Muscle of leg (tissue), 11 donors: ENCODE data around the gene ACTL8. TPM values are rescaled to one million over a fixed set of nuclear protein-coding genes. Genes with fewer than 3 reads are reported as not detected.
"Not testable (repeated sequence)": the region's sequence is repeated elsewhere in the genome, so short reads cannot be mapped to it uniquely, and the experiment has no call there.

Experiments used
- DNase-seq: peaks from one replicate; pipeline ENCODE4 v3.0.0; 2013
- H3K27ac ChIP-seq: one replicate; pipeline ENCODE4 v1.5.1; 2013; ENCODE audit warnings: mild to moderate bottlenecking, low read length, control low read depth
- H3K27me3 ChIP-seq: one replicate; pipeline ENCODE4 v1.6.1; 2013; ENCODE audit warnings: low read length; ENCODE audit not compliant: control insufficient read depth, insufficient read depth
- H3K36me3 ChIP-seq: one replicate; pipeline ENCODE4 v1.6.1; 2013; ENCODE audit warnings: low read length; ENCODE audit not compliant: control insufficient read depth, insufficient read depth
- H3K4me1 ChIP-seq: one replicate; pipeline ENCODE4 v1.6.1; 2013; ENCODE audit warnings: low read length; ENCODE audit not compliant: control insufficient read depth, insufficient read depth
- H3K4me3 ChIP-seq: one replicate; pipeline ENCODE4 v1.5.1; 2013; ENCODE audit warnings: low read length, control low read depth
- H3K9me3 ChIP-seq: replicated peaks from 2 replicates; pipeline ENCODE4 v1.6.1; 2013; ENCODE audit warnings: low read depth, low read length; ENCODE audit not compliant: control insufficient read depth
- WGBS: methylation state at CpG from one replicate; pipeline ENCODE4 v1.1.5; 2013; ENCODE audit warnings: missing lambda C conversion rate; ENCODE audit not compliant: insufficient coverage; 5-methylcytosine and 5-hydroxymethylcytosine counted together
- polyA plus RNA-seq, 8 donors: library from polyadenylated mRNA; unstranded; fragments of 120-200 nt; gene quantifications; one replicate each; pipeline versions ENCODE4 v1.2.1 to v1.2.3, GENCODE V29; 2013; ENCODE audit warnings: inconsistent platforms in 1 of 8, low replicate concordance in 1 of 8; ENCODE audit not compliant: insufficient read length in 8 of 8, insufficient read depth in 1 of 8
- total RNA-seq: library from RNA; stranded (reverse); fragments of 120-200 nt; gene quantifications from one replicate; pipeline ENCODE4 v1.2.4, GENCODE V29; 2013

ACTL8 gene
- total and polyA plus RNA-seq, 9 donors = not detected

DNA sequence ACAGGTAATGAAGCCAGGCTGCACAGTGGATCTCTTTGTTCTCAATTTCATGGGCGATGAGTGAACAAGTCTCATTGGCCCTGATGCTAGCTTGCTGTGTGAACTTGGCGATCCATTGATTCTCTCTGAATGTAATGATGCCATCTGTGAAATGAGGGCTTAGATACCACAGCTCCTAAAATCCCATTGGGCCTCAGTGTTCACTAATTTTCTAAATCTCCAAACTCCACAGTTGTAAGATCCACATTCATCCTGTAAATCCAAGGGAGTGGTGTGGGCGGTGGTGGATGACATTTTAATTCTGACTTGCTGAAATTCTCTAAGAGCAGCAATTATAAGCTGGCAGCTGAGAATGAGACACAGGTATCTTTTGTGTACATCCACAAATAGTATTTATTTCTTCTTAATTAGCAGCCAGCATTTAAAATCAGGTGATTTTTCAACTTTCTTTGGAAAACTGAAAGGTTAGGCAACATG is 9.6 kb upstream of the ACTL8 start:
- H3K27me3 ChIP-seq = peaks cover 2% of the 10 kb centered on the region
- H3K4me1 ChIP-seq = peaks cover 18% of the 10 kb centered on the region
- no peak overlapping the region for H3K4me3 ChIP-seq
- no peak for DNase-seq
- H3K36me3 ChIP-seq = no peaks in the 10 kb centered on the region
- H3K27ac ChIP-seq = no peak overlapping the region
- 100% methylated on average over 1 of the region's 3 CpGs for WGBS
- no peaks in the 10 kb centered on the region for H3K9me3 ChIP-seq

DNA sequence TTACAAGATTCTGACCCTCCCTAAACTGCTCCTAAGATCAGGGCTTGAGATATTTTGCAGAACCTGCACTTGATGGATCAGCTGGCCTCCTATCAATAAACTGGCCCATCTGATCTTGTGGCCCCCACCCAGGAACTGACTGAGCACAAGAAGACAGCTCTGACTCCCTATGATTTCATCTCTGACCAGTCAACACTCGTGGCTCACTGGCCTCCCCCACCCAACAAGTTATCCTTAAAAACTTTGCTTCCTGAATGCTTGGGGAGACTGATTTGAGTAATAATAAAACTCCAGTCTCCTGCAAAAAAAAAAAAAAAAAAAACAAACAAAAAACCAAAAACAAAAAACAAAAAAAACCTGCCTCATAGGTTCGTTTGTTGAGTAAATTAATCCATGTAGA is 8.9 kb upstream of the ACTL8 start:
- not testable (repeated sequence) for H3K27me3 ChIP-seq, H3K9me3 ChIP-seq, H3K27ac ChIP-seq, H3K36me3 ChIP-seq, DNase-seq, H3K4me3 ChIP-seq
- WGBS = no CpG with 5 or more reads among the region's 2 CpGs
- H3K4me1 ChIP-seq = peaks cover 21% of the 10 kb centered on the region

DNA sequence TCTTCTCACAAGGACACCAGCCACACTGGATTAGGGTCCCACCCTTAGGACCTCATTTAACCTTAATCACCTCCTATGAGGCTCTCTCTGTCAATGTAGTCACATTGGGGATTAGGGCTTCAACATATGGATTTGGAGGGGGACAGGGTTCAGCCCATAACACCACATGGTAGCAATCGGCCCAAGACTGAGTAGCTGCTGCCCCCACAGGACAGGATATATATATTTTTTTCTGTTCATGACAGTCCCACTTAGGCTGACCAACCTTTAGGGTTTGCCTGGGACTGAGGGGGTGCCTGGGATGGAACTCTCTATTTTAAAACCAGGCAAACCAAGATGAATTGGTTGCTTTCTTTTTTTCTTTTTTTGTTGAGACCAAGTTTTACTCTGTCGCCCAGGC is 8.2 kb upstream of the ACTL8 start:
- no peaks in the 10 kb centered on the region for H3K27me3 ChIP-seq
- H3K36me3 ChIP-seq = no peaks in the 10 kb centered on the region
- WGBS = no CpG with 5 or more reads among the region's 2 CpGs
- H3K4me1 ChIP-seq = peaks cover 18% of the 10 kb centered on the region
- H3K9me3 ChIP-seq = no peaks in the 10 kb centered on the region
- H3K4me3 ChIP-seq = no peak overlapping the region
- DNase-seq = no peak
- no peak overlapping the region for H3K27ac ChIP-seq

DNA sequence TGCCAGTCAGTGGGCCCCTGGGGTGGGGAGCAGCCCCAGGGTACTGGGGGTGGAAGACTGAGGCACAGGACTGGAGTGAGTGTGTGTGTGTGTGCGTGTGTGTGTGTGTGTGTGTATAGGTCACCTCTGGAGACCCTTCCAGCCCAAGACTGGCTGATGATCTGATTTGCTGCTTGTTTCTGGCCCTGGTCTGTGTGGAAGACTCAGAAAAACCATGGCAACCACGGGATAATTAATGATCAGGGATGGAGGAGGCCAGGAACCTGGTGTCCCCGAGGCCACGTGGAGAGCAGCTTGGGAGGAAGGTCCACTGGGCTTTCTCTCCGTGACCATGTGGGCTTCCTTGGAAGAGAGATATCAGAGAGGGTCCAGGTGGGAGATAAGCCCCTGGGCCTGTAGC is 4.8 kb upstream of the ACTL8 start:
- Histone ChIP-seq H3K27me3 (no peaks in the 10 kb centered on the region), H3K4me1 (peaks cover 4% of the 10 kb centered on the region), H3K27ac (no peak overlapping the region), H3K9me3 (peaks cover 11% of the 10 kb centered on the region), H3K4me3 (no peak overlapping the region), H3K36me3 (no peaks in the 10 kb centered on the region)
- 71% methylated on average over 5 of the region's 5 CpGs for WGBS
- DNase-seq = no peak

DNA sequence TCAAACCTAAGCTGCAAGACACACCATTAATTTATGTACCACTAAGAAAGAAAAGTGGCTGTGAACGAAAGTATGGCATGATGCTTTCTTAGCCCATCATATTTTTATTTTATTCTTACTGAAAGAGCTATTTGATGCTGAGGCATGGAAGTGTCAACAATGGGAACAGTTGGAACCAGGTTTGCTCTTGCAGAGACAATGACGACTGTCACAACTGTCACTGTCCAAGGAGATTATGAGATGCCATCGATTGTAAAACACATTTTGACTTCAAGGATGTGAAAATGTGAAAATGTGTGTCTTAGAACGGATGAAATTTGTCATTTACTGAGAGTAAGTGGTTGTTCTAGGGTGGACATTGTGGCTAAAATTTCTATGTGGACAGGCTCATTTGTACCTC is 2.8 kb upstream of the ACTL8 start:
- H3K4me3 ChIP-seq = no peak overlapping the region
- no peak overlapping the region for H3K27ac ChIP-seq
- no peaks in the 10 kb centered on the region for H3K36me3 ChIP-seq
- no peak for DNase-seq
- H3K27me3 ChIP-seq = no peaks in the 10 kb centered on the region
- peaks cover 4% of the 10 kb centered on the region for H3K4me1 ChIP-seq
- 72% methylated on average over 2 of the region's 4 CpGs for WGBS
- peaks cover 19% of the 10 kb centered on the region for H3K9me3 ChIP-seq

DNA sequence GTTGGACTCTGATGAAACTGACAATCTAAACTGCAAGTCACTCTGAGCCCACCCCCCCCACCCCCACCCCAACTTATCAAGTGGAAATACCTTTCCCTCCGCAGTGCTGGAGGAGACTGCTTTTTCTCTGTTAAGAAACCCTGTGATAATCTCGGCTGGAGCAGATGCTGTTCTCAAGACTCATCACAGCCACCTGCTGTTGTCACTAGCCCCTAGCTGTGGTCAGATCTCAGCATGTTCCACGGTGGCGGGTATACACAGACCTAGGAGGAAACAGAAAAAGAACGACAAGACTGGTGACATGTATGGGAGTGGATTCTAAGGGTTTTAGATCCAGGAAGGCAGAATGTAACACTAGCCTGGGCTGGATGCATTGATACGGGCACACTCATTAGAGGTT is 2.3 kb downstream of the ACTL8 start:
- no peaks in the 10 kb centered on the region for H3K4me1 ChIP-seq
- H3K4me3 ChIP-seq = no peak overlapping the region
- no peaks in the 10 kb centered on the region for H3K36me3 ChIP-seq
- no peaks in the 10 kb centered on the region for H3K27me3 ChIP-seq
- 46% methylated on average over 5 of the region's 6 CpGs for WGBS
- no peak overlapping the region for H3K27ac ChIP-seq
- peak; percentile 32 for DNase-seq
- peaks cover 30% of the 10 kb centered on the region for H3K9me3 ChIP-seq

DNA sequence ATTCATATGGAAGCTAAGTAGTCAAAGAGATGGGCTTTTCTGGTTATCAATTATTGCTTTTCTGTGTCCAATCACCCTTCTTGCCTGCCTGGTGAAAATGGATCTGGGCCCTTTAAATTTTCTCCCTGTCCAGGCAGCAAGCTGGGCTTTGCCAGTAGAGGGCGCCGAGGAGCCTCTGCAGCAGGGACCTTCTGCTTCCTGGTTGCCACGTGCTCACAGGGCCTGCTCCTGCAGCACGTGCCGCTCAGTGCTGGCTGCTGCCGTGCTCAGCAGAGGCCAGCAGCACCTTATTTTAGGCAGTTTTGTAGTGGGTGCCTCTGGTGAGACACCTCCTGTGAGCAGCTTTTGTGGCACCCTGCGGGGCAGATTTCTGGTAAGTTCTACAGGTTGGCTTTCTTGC is 4.0 kb downstream of the ACTL8 start:
- Histone ChIP-seq H3K36me3 (no peaks in the 10 kb centered on the region), H3K27me3 (no peaks in the 10 kb centered on the region), H3K4me1 (no peaks in the 10 kb centered on the region), H3K27ac (no peak overlapping the region), H3K4me3 (no peak overlapping the region), H3K9me3 (peaks cover 30% of the 10 kb centered on the region)
- 37% methylated on average over 2 of the region's 7 CpGs for WGBS
- DNase-seq = no peak

DNA sequence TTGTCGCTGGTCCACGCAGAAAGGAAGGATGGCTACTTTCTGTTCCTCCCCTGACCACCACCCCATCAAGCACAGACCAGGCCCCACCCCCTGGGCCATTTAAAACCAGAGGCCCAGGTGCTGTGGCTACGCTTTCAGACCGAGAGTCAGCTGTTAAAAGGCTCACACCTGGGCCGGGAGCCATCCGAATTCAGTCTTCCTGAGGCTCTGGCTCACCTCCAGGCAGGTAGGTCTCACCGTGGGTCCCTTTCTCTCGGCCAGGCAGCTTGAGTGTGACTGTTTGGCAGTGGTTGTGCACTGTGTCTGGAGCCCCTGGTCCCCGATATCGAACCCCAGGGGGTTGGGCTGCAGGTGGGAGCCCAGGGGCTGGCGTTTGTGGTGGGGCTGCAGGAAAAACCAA is 7.2 kb downstream of the ACTL8 start:
- H3K9me3 ChIP-seq = peaks cover 11% of the 10 kb centered on the region
- WGBS = 65% methylated on average over 11 of the region's 11 CpGs
- no peaks in the 10 kb centered on the region for H3K36me3 ChIP-seq
- H3K27ac ChIP-seq = no peak overlapping the region
- H3K4me1 ChIP-seq = peaks cover 2% of the 10 kb centered on the region
- no peak for DNase-seq
- H3K27me3 ChIP-seq = no peaks in the 10 kb centered on the region
- no peak overlapping the region for H3K4me3 ChIP-seq

DNA sequence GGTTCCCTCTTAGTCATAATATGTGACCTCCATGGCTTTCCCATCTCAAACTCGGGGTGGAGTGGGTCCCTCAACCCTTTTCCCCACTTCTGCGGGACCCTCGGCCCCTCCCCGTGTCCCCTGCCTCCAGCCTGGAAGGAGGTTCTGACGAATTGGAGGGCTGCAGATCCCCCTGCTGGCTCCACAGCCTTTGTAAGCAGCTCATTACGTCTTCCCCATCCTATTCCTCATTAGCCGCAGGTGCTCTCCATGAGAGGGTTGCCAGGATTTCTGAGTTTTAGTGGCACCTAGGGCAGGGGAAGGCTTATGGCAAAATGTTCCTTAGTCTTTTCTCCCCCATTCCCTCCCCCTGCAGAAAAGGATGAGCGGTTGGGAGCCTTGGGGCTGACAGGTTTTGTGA is 8.3 kb downstream of the ACTL8 start:
- Histone ChIP-seq H3K9me3 (peaks cover 11% of the 10 kb centered on the region), H3K36me3 (no peaks in the 10 kb centered on the region), H3K4me3 (no peak overlapping the region), H3K27ac (no peak overlapping the region), H3K4me1 (peaks cover 2% of the 10 kb centered on the region), H3K27me3 (no peaks in the 10 kb centered on the region)
- WGBS = 80% methylated on average over 1 of the region's 8 CpGs
- DNase-seq = no peak

DNA sequence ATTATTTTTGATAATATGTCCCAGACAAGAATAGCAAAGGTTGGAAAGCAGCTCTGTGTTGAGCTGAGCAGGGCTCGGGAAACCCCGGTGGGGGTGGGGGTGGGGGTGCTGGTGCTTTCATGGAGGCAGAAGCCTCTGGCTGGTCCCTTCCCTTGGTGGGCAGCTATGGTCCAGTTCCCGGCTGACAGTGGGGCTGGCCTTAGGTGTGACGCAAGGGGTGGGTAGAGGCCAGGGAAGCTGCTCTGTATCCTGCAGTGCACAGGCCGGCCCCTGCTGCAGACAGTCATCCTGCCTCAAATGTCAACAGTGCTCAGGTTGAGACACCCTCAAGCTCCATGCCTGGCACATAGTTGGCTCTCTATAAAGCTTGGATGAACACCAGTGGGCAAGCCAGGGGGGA is 8.9 kb downstream of the ACTL8 start:
- DNase-seq = no peak
- H3K27ac ChIP-seq = no peak overlapping the region
- peaks cover 2% of the 10 kb centered on the region for H3K27me3 ChIP-seq
- H3K4me3 ChIP-seq = no peak overlapping the region
- H3K36me3 ChIP-seq = no peaks in the 10 kb centered on the region
- H3K9me3 ChIP-seq = peaks cover 7% of the 10 kb centered on the region
- H3K4me1 ChIP-seq = peaks cover 2% of the 10 kb centered on the region
- 79% methylated on average over 5 of the region's 5 CpGs for WGBS

DNA sequence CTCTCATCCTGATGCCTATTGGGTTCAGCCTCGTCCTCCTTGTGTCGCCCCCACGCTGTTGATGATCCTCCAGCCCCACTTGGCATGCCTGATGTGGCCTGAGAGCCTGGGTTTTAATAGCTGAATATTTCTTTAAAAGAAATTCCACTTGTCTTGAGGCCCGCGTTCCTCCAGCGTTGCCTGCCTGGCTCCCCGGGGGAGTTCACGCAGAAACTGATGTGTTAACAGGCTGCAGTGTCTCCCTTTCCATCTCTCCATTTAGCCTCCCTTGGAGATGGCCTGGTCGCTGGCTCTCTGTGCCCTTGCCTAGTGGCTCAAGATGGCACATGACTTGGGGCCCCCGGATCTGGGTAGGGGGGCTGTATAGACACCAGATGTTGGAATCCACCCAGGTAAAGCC is 9.5 kb downstream of the ACTL8 start:
- H3K9me3 ChIP-seq = peaks cover under 1% of the 10 kb centered on the region
- H3K36me3 ChIP-seq = no peaks in the 10 kb centered on the region
- peaks cover 4% of the 10 kb centered on the region for H3K27me3 ChIP-seq
- H3K4me3 ChIP-seq = no peak overlapping the region
- no peak overlapping the region for H3K27ac ChIP-seq
- WGBS = 29% methylated on average over 4 of the region's 10 CpGs
- peaks cover 2% of the 10 kb centered on the region for H3K4me1 ChIP-seq
- DNase-seq = no peak
